Kidney (tissue), 22 donors: ENCODE data around the gene ICA1. TPM values are rescaled to one million over a fixed set of nuclear protein-coding genes. Genes with fewer than 3 reads are reported as not detected.

Experiments
- DNase-seq, 5 donors: peaks; one replicate each; pipeline ENCODE4 v3.0.0-alpha.2; 2013 to 2020
- FAIRE-seq: peaks from 2 replicates; lab custom pipeline; 2012; peaks lifted over from hg19 to GRCh38; lab: Jason Lieb, UNC
- H3K27ac ChIP-seq, 2 donors: one replicate each; pipeline ENCODE4 v1.7.0; 2013; ENCODE audit warnings: low read depth in 2 of 2, low read length in 2 of 2, inconsistent platforms in 1 of 2
- H3K27me3 ChIP-seq: one replicate; pipeline ENCODE4 v1.7.1; 2013; ENCODE audit warnings: low read length, inconsistent platforms; ENCODE audit not compliant: control insufficient read depth, insufficient read depth
- H3K36me3 ChIP-seq, 3 donors: one replicate each; pipeline versions ENCODE4 v1.7.0 to v1.7.1; 2013; ENCODE audit warnings: low read length in 3 of 3, control low read depth in 1 of 3, inconsistent platforms in 1 of 3; ENCODE audit not compliant: insufficient read depth in 3 of 3, control insufficient read depth in 2 of 3
- H3K4me1 ChIP-seq, 3 donors: one replicate each; pipeline versions ENCODE4 v1.7.0 to v1.7.1; 2013; ENCODE audit warnings: low read length in 3 of 3, inconsistent platforms in 1 of 3, low read depth in 1 of 3; ENCODE audit not compliant: control insufficient read depth in 2 of 3, insufficient read depth in 2 of 3
- H3K4me3 ChIP-seq, 3 donors: one replicate each; pipeline versions ENCODE4 v1.7.0 to v1.8.1; 2013; ENCODE audit warnings: low read length in 3 of 3, control low read depth in 1 of 3, inconsistent platforms in 1 of 3
- H3K9ac ChIP-seq, 3 donors: one replicate each; pipeline versions ENCODE4 v1.7.0 to v1.7.1; 2013; ENCODE audit warnings: low read length in 3 of 3, control low read depth in 1 of 3, inconsistent platforms in 1 of 3
- H3K9me3 ChIP-seq, 3 donors: one replicate each; pipeline versions ENCODE4 v1.7.0 to v1.7.1; 2013; ENCODE audit warnings: low read length in 3 of 3, control low read depth in 1 of 3, inconsistent platforms in 1 of 3; ENCODE audit not compliant: control insufficient read depth in 2 of 3, insufficient read depth in 1 of 3
- intact Hi-C: fragments of 100-400 bp; cut with DNase I; formaldehyde crosslinking; loops from one replicate; pipeline ENCODE4 v1.11.1; 2022
- long read RNA-seq, 10 donors: library from polyadenylated mRNA in 1 of 10; unstranded in 1 of 10; transcript quantifications; one replicate each; pipeline ENCODE4 v2.0.0 and lab custom pipeline, GENCODE V29; 2021 to 2026
- polyA plus RNA-seq: library from polyadenylated mRNA; stranded (reverse); fragments of 350-450 nt; fragmentation: Illumina TruSeq; extraction: RNeasy Lipid Tissue Mini Kit (QIAGEN cat#74804); gene quantifications from one replicate; pipeline ENCODE4 v1.2.3, GENCODE V29; 2014; ENCODE audit warnings: low read depth, low replicate concordance; ENCODE audit not compliant: insufficient read depth
- total RNA-seq: library from RNA; stranded (reverse); fragmentation: NEBNext Ultra II Directional; extraction: Animal tissue kit (Norgen Biotek cat#: 25700); gene quantifications from one replicate; pipeline ENCODE4 v1.2.1, GENCODE V29; 2021
- TF ChIP-seq, protein P1 (sequence below): IDR thresholded peaks from 3 replicates; pipeline ENCODE4 v1.5.1; 2012; ENCODE audit warnings: mild to moderate bottlenecking, moderate library complexity, borderline replicate concordance; ENCODE audit not compliant: insufficient read depth; ENCODE audit errors: extremely low read depth
- donor health status: control.
- donor health status: control.
- donor health status: control.
- donor health status: control.
- donor health status: control.
- donor health status: DM: yes; HTN: yes; CAD: no.
- donor health status: Normal renal cell carcinoma (clear cell type).

The ICA1 gene
- total RNA-seq: 41.8 TPM
- 24.2 TPM for polyA plus RNA-seq
- long read RNA-seq, donor 1, partial matches to known transcripts: 0 of 3 reads
- long read RNA-seq, donor 1, other reads (novel, unspliced or antisense): 0 of 3 reads
- long read RNA-seq, donor 2, partial matches to known transcripts: 0 of 1 reads
- long read RNA-seq, donor 2, other reads (novel, unspliced or antisense): 0 of 1 reads
- long read RNA-seq, donor 3, partial matches to known transcripts: 5 of 24 reads
- long read RNA-seq, donor 3, other reads (novel, unspliced or antisense): 17 of 24 reads
- long read RNA-seq, donor 4: 0 reads
- long read RNA-seq, donor 5, partial matches to known transcripts: 0 of 1 reads
- long read RNA-seq, donor 5, other reads (novel, unspliced or antisense): 0 of 1 reads
- long read RNA-seq, donor 6, partial matches to known transcripts: 0 of 3 reads
- long read RNA-seq, donor 6, other reads (novel, unspliced or antisense): 0 of 3 reads
- long read RNA-seq, donor 7, transcript ICA1-206 (14 exons, 2,458 nt): major isoform, 7 of 29 reads
- long read RNA-seq, donor 7, partial matches to known transcripts: 10 of 29 reads
- long read RNA-seq, donor 7, other reads (novel, unspliced or antisense): 8 of 29 reads
- long read RNA-seq, donor 8, partial matches to known transcripts: 0 of 1 reads
- long read RNA-seq, donor 8, other reads (novel, unspliced or antisense): 0 of 1 reads
- long read RNA-seq, donor 9: 0 reads
- long read RNA-seq, donor 10, partial matches to known transcripts: 0 of 1 reads
- long read RNA-seq, donor 10, other reads (novel, unspliced or antisense): 0 of 1 reads

GRCh38 chr7:8261711-8262695 is at the start of gene ICA1:
TSS of gene ICA1 (minus strand) at chr7:8262167. CDS start at chr7:8235926, 26,241 bp downstream.
- H3K27me3 ChIP-seq: no peaks in the 10 kb centered on the region
- TF ChIP-seq, protein P1, sequence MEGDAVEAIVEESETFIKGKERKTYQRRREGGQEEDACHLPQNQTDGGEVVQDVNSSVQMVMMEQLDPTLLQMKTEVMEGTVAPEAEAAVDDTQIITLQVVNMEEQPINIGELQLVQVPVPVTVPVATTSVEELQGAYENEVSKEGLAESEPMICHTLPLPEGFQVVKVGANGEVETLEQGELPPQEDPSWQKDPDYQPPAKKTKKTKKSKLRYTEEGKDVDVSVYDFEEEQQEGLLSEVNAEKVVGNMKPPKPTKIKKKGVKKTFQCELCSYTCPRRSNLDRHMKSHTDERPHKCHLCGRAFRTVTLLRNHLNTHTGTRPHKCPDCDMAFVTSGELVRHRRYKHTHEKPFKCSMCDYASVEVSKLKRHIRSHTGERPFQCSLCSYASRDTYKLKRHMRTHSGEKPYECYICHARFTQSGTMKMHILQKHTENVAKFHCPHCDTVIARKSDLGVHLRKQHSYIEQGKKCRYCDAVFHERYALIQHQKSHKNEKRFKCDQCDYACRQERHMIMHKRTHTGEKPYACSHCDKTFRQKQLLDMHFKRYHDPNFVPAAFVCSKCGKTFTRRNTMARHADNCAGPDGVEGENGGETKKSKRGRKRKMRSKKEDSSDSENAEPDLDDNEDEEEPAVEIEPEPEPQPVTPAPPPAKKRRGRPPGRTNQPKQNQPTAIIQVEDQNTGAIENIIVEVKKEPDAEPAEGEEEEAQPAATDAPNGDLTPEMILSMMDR: no peak
- FAIRE-seq (no peak), DNase-seq (peak; percentile 73 to 91 (median 82))
- no peaks in the 10 kb centered on the region for H3K9me3 ChIP-seq
- intact Hi-C loops: no loop called here
- peak within 1 kb of the TSS; percentile 37 to 67 (median 48) for H3K9ac ChIP-seq
- H3K36me3 ChIP-seq: no peaks in the 10 kb centered on the region
- H3K4me3 ChIP-seq: peak within 1 kb of the TSS; percentile 50 to 75 (median 71)
- H3K27ac ChIP-seq: peak within 1 kb of the TSS; percentile 71 to 77
- H3K4me1 ChIP-seq: no peaks in the 10 kb centered on the region

- TF ChIP-seq, protein P1: no peak
- Histone ChIP-seq H3K9me3 (peaks cover 0 to 5% (median 0%) of the 10 kb centered on the region in 3 donors), H3K27me3 (no peaks in the 10 kb centered on the region), H3K4me1 (no peaks in the 10 kb centered on the region), H3K9ac (no peak overlapping the region), H3K36me3 (no peaks in the 10 kb centered on the region), H3K4me3 (no peak overlapping the region), H3K27ac (no peak overlapping the region)
- DNase-seq (no peak), FAIRE-seq (no peak)
- intact Hi-C loops: no loop called here
Observed at GRCh38 chr7:8310876-8311275, 48.9 kb upstream of the ICA1 start.

GRCh38 chr7:8305625-8306388 is 43.8 kb upstream of the ICA1 start:
- Histone ChIP-seq H3K27ac (no peak overlapping the region), H3K27me3 (no peaks in the 10 kb centered on the region), H3K36me3 (no peaks in the 10 kb centered on the region), H3K9me3 (no peaks in the 10 kb centered on the region), H3K4me3 (no peak overlapping the region), H3K9ac (no peak overlapping the region), H3K4me1 (no peaks in the 10 kb centered on the region)
- intact Hi-C loops: no loop called here
- DNase-seq (no peak), FAIRE-seq (no peak)
- TF ChIP-seq, protein P1: no peak
